MM.1S (cell line): ENCODE data around the gene SIRT7.

Source experiments
- DNase-seq: peaks from one replicate; pipeline ENCODE4 v3.0.0-alpha.2; 2015
- H2AFZ ChIP-seq: fragments of 300-600 bp; sonication (generic); 2 replicates; pipeline ENCODE4 v1.6.0; 2016; ENCODE audit warnings: antibody characterized with exemption, low read length
- H3F3A ChIP-seq: fragments of 300-600 bp; sonication (generic); 2 replicates; pipeline ENCODE4 v1.6.1; 2016; ENCODE audit warnings: mild to moderate bottlenecking, antibody characterized with exemption, low read length, moderate library complexity, mixed read lengths; ENCODE audit not compliant: insufficient read depth
- H3K27ac ChIP-seq: fragments of 300-600 bp; sonication (generic); 2 replicates; pipeline ENCODE4 v1.5.1; 2016; ENCODE audit warnings: mild to moderate bottlenecking, low read length
- H3K27me3 ChIP-seq: fragments of 300-600 bp; sonication (generic); replicated peaks from 2 replicates; pipeline ENCODE4 v1.6.0; 2016; ENCODE audit warnings: low read length; ENCODE audit not compliant: insufficient read depth
- H3K36me3 ChIP-seq: fragments of 300-600 bp; sonication (generic); replicated peaks from 2 replicates; pipeline ENCODE4 v1.6.1; 2016; ENCODE audit warnings: mild to moderate bottlenecking, low read length, mixed read lengths; ENCODE audit not compliant: insufficient read depth
- H3K4me1 ChIP-seq: fragments of 300-600 bp; sonication (generic); 2 replicates; pipeline ENCODE4 v1.6.1; 2016; ENCODE audit warnings: low read length, mixed read lengths
- H3K4me2 ChIP-seq: fragments of 300-600 bp; sonication (generic); 2 replicates; pipeline ENCODE4 v1.6.0; 2016; ENCODE audit warnings: low read depth, low read length
- H3K4me3 ChIP-seq: fragments of 300-600 bp; sonication (generic); 2 replicates; pipeline ENCODE4 v1.5.1; 2016; ENCODE audit warnings: low read length, mixed read lengths
- H3K79me2 ChIP-seq: fragments of 300-600 bp; sonication (generic); 2 replicates; pipeline ENCODE4 v1.6.1; 2016; ENCODE audit warnings: mixed run types, low read length, mixed read lengths
- H3K9ac ChIP-seq: fragments of 300-600 bp; sonication (generic); 2 replicates; pipeline ENCODE4 v1.6.1; 2016; ENCODE audit warnings: low read length, mixed read lengths
- H3K9me2 ChIP-seq: fragments of 300-600 bp; sonication (generic); replicated peaks from 2 replicates; pipeline ENCODE4 v1.6.1; 2016; ENCODE audit warnings: mild to moderate bottlenecking, low read length, mixed read lengths; ENCODE audit not compliant: insufficient read depth
- H3K9me3 ChIP-seq: fragments of 300-600 bp; sonication (generic); replicated peaks from 2 replicates; pipeline ENCODE4 v1.6.1; 2016; ENCODE audit warnings: mild to moderate bottlenecking, low read length, mixed read lengths; ENCODE audit not compliant: insufficient read depth
- H4K20me1 ChIP-seq: fragments of 300-600 bp; sonication (generic); 2 replicates; pipeline ENCODE4 v1.6.1; 2016; ENCODE audit warnings: mild to moderate bottlenecking, low read length, moderate library complexity, mixed read lengths; ENCODE audit not compliant: insufficient read depth
- EZH2 ChIP-seq: fragments of 300-600 bp; sonication (generic); optimal IDR thresholded peaks from 2 replicates; pipeline ENCODE3; 2017; ENCODE audit warnings: low read depth, mild to moderate bottlenecking, antibody characterized with exemption, low read length, mixed read lengths
- EZH2phosphoT487 ChIP-seq: fragments of 300-600 bp; sonication (generic); IDR thresholded peaks from 2 replicates; pipeline ENCODE4 v1.6.1; 2018; ENCODE audit warnings: antibody characterized with exemption, low read length
- TF ChIP-seq, protein P1 (sequence below): fragments of 300-600 bp; sonication (generic); IDR thresholded peaks from 2 replicates; pipeline ENCODE4 v1.5.1; 2016; ENCODE audit warnings: antibody characterized with exemption, low read length, mixed read lengths

Gene SIRT7

DNA sequence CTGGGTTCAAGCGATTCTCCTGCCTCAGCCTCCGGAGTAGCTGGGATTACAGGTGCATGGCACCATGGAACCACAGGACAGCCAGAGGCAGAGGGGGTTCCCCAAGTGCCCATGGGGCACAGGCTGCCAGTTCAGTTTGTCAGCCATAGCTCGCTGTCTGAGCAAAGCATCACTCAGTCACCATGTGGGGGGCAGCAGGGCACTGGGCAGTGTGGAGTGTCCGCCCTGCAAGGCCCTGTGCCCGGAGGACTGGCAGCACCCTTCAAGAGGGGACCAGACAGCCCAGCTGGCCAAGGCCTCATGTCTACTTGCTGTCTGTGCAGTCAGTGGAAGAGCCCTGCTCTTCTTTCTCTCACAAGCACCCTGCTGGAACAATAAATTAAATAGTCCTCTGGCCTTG is 33.0 kb downstream of the SIRT7 start:
- no peaks in the 10 kb centered on the region for H4K20me1 ChIP-seq

DNA sequence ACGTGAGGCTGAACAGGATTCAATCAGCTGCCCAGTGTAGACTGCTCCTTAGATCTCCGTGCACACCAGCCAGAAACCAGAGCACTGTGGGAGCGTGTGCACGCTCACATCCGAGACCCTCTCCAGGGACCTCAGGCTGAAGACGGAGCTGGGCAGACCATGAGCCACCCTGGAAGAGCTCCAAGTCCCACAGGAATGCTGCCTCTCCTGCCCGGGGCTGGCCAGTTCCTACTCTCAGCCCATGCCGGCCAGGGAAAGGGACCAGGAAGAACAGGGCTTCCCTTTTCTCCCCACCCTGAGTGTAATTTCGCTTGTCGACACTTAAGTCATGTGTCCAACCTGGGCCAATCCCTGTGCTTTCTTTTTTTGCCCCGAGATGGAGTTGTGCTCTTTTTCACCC is 33.5 kb downstream of the SIRT7 start:
- no peak for TF ChIP-seq EZH2phosphoT487
- no peak for TF ChIP-seq EZH2
- TF ChIP-seq, protein P1, sequence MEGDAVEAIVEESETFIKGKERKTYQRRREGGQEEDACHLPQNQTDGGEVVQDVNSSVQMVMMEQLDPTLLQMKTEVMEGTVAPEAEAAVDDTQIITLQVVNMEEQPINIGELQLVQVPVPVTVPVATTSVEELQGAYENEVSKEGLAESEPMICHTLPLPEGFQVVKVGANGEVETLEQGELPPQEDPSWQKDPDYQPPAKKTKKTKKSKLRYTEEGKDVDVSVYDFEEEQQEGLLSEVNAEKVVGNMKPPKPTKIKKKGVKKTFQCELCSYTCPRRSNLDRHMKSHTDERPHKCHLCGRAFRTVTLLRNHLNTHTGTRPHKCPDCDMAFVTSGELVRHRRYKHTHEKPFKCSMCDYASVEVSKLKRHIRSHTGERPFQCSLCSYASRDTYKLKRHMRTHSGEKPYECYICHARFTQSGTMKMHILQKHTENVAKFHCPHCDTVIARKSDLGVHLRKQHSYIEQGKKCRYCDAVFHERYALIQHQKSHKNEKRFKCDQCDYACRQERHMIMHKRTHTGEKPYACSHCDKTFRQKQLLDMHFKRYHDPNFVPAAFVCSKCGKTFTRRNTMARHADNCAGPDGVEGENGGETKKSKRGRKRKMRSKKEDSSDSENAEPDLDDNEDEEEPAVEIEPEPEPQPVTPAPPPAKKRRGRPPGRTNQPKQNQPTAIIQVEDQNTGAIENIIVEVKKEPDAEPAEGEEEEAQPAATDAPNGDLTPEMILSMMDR, result no peak
- H3K9me2 ChIP-seq, result no peaks in the 10 kb centered on the region
- H3K9ac ChIP-seq, result no peak overlapping the region
- H3K27me3 ChIP-seq, result no peaks in the 10 kb centered on the region
- H3K9me3 ChIP-seq, result no peaks in the 10 kb centered on the region
- H2AFZ ChIP-seq, result no peak overlapping the region
- peaks cover 38% of the 10 kb centered on the region for H3K79me2 ChIP-seq
- H3K27ac ChIP-seq, result no peak overlapping the region
- no peaks in the 10 kb centered on the region for H4K20me1 ChIP-seq
- H3K4me2 ChIP-seq, result no peak overlapping the region
- peaks cover 4% of the 10 kb centered on the region; the same call in 1 of the 2 replicates for H3F3A ChIP-seq
- no peak for DNase-seq
- H3K4me1 ChIP-seq, result peaks cover 2% of the 10 kb centered on the region
- H3K36me3 ChIP-seq, result peaks cover 23% of the 10 kb centered on the region
- no peak overlapping the region for H3K4me3 ChIP-seq

More for the DNA sequence above, 33.0 kb downstream of the SIRT7 start:
- H3K36me3 ChIP-seq, result peaks cover 26% of the 10 kb centered on the region
- no peaks in the 10 kb centered on the region for H3K9me2 ChIP-seq
- H3K4me3 ChIP-seq, result no peak overlapping the region
- H3K4me1 ChIP-seq, result peaks cover 6% of the 10 kb centered on the region
- no peak overlapping the region for H3K4me2 ChIP-seq
- no peak overlapping the region for H3K27ac ChIP-seq
- H3F3A ChIP-seq, result peaks cover 4% of the 10 kb centered on the region; the same call in 1 of the 2 replicates
- H2AFZ ChIP-seq, result no peak overlapping the region
- no peak overlapping the region for H3K9ac ChIP-seq
- TF ChIP-seq EZH2phosphoT487 (no peak), EZH2 (no peak)
- TF ChIP-seq, protein P1, result no peak
- no peaks in the 10 kb centered on the region for H3K27me3 ChIP-seq
- H3K79me2 ChIP-seq, result peaks cover 43% of the 10 kb centered on the region
- no peaks in the 10 kb centered on the region for H3K9me3 ChIP-seq
- no peak for DNase-seq

DNA sequence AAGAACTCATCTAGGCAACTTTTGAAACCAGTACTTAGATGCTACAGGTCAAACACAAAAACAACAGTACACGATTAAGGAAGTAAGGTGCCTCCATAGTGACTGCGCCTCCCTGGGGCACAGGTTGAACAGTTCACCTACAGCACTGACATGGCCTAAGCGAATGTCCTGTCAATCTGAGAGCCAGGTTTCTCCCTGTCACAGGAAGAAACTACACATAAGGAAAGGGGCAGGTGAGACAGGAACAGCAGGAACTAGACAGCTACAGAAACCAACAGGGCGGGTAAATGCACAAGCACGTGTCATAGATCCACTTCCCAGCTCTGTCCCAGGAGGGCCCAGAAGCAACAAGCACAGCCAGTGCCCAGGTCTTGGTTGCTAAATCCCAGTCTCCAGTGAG is 38.9 kb downstream of the SIRT7 start:
- peaks cover 6% of the 10 kb centered on the region; the same call in 1 of the 2 replicates for H3F3A ChIP-seq
- no peak overlapping the region for H2AFZ ChIP-seq
- TF ChIP-seq, protein P1, result no peak
- TF ChIP-seq EZH2 (no peak), EZH2phosphoT487 (no peak)
- H3K36me3 ChIP-seq, result no peaks in the 10 kb centered on the region
- no peaks in the 10 kb centered on the region for H4K20me1 ChIP-seq
- H3K4me1 ChIP-seq, result no peaks in the 10 kb centered on the region
- no peak overlapping the region for H3K4me2 ChIP-seq
- H3K27me3 ChIP-seq, result no peaks in the 10 kb centered on the region
- H3K79me2 ChIP-seq, result no peaks in the 10 kb centered on the region
- no peak overlapping the region for H3K9ac ChIP-seq
- DNase-seq, result no peak
- no peak overlapping the region for H3K27ac ChIP-seq
- no peaks in the 10 kb centered on the region for H3K9me2 ChIP-seq
- H3K9me3 ChIP-seq, result no peaks in the 10 kb centered on the region
- no peak overlapping the region for H3K4me3 ChIP-seq
